HEK293 (cell line): Measurements from ENCODE around the gene NOX3.

Experiments used
- CTCF ChIA-PET: fragments of 350-600 bp; formaldehyde crosslinking; extraction: SDS; loops from one replicate; lab custom pipeline; 2021; ENCODE audit warnings: antibody characterized with exemption; lab: Yijun Ruan, JAX
- POLR2A ChIA-PET: fragments of 300-600 bp; formaldehyde crosslinking; extraction: SDS; loops from one replicate; lab custom pipeline; 2020; ENCODE audit warnings: antibody characterized with exemption, inconsistent platforms; lab: Yijun Ruan, JAX
- H3K27ac ChIP-seq: fragments of 200-500 bp; sonication (Bioruptor generic); 2 replicates; pipeline ENCODE4 v1.5.1; 2014; ENCODE audit warnings: low read depth, low read length, control low read depth, inconsistent platforms; ENCODE audit errors: extremely low read depth
- H3K36me3 ChIP-seq, 2 experiments: fragments of 200-500 bp in 1 of 2; sonication (Bioruptor generic) in 1 of 2; 1 replicate in 1 of 2; 2 replicates in 1 of 2; pipeline ENCODE4 v1.5.1; 2014 to 2017; ENCODE audit warnings: inconsistent platforms in 2 of 2, low read length in 2 of 2; ENCODE audit not compliant: control insufficient read depth in 2 of 2, insufficient read depth in 1 of 2
- H3K4me1 ChIP-seq: fragments of 200-500 bp; sonication (Bioruptor generic); 2 replicates; pipeline ENCODE4 v1.5.1; 2014; ENCODE audit warnings: mild to moderate bottlenecking, low read length, inconsistent platforms; ENCODE audit not compliant: control insufficient read depth, insufficient read depth
- H3K4me3 ChIP-seq: 2 replicates; pipeline ENCODE4 v1.5.1; 2011; ENCODE audit warnings: low read depth, mild to moderate bottlenecking, control low read depth, low read length, moderate library complexity
- H3K9me3 ChIP-seq: fragments of 200-500 bp; sonication (Bioruptor generic); 2 replicates; pipeline ENCODE4 v1.5.1; 2014; ENCODE audit warnings: low read depth, low read length, inconsistent platforms; ENCODE audit not compliant: control insufficient read depth, insufficient read depth
- KLF10 ChIP-seq: fragments of 450-650 bp; IDR thresholded peaks from 2 replicates; pipeline ENCODE4 v1.5.1; 2018; ENCODE audit warnings: missing biosample characterization, mild to moderate bottlenecking, missing genetic modification characterization
- KLF8 ChIP-seq: fragments of 450-650 bp; formaldehyde crosslinking; IDR thresholded peaks from 2 replicates; pipeline ENCODE4 v1.5.1; 2016; ENCODE audit warnings: missing biosample characterization, missing genetic modification characterization
- TCF7L2 ChIP-seq: IDR thresholded peaks from 2 replicates; pipeline ENCODE4 v1.6.1; 2011; ENCODE audit warnings: low read depth, mild to moderate bottlenecking, inconsistent platforms, low read length, moderate library complexity, borderline replicate concordance
- ZBTB1 ChIP-seq: fragments of 450-650 bp; formaldehyde crosslinking; IDR thresholded peaks from 2 replicates; pipeline ENCODE4 v1.5.1; 2016; ENCODE audit warnings: missing biosample characterization, missing genetic modification characterization
- ZFP41 ChIP-seq: fragments of 450-650 bp; formaldehyde crosslinking; IDR thresholded peaks from 2 replicates; pipeline ENCODE4 v1.5.1; 2016; ENCODE audit warnings: missing biosample characterization, missing genetic modification characterization, borderline replicate concordance
- ZNF132 ChIP-seq: fragments of 450-650 bp; formaldehyde crosslinking; IDR thresholded peaks from 2 replicates; pipeline ENCODE4 v1.5.1; 2017; ENCODE audit warnings: missing biosample characterization, missing genetic modification characterization, borderline replicate concordance
- ZNF155 ChIP-seq: fragments of 450-650 bp; formaldehyde crosslinking; IDR thresholded peaks from 2 replicates; pipeline ENCODE4 v1.5.1; 2016; ENCODE audit warnings: missing biosample characterization, missing genetic modification characterization
- ZNF416 ChIP-seq: fragments of 450-650 bp; formaldehyde crosslinking; IDR thresholded peaks from 2 replicates; pipeline ENCODE4 v1.5.1; 2016; ENCODE audit warnings: missing biosample characterization, missing genetic modification characterization
- ZNF548 ChIP-seq: fragments of 450-650 bp; formaldehyde crosslinking; IDR thresholded peaks from 2 replicates; pipeline ENCODE4 v1.5.1; 2016; ENCODE audit warnings: missing biosample characterization, missing genetic modification characterization
- ZNF596 ChIP-seq: fragments of 450-650 bp; IDR thresholded peaks from 2 replicates; pipeline ENCODE4 v1.5.0; 2018; ENCODE audit warnings: missing biosample characterization, mild to moderate bottlenecking, missing genetic modification characterization, moderate library complexity
- TF ChIP-seq, protein P1 (sequence below): fragments of 450-650 bp; IDR thresholded peaks from 2 replicates; pipeline ENCODE4 v1.5.1; 2018; ENCODE audit warnings: missing biosample characterization, mild to moderate bottlenecking, missing genetic modification characterization
- TF ChIP-seq, protein P2 (sequence below): fragments of 450-650 bp; formaldehyde crosslinking; IDR thresholded peaks from 2 replicates; pipeline ENCODE4 v1.5.1; 2016; ENCODE audit warnings: missing biosample characterization, missing genetic modification characterization, borderline replicate concordance
- TF ChIP-seq, protein P3 (sequence below): fragments of 450-650 bp; formaldehyde crosslinking; conservative IDR thresholded peaks from 2 replicates; pipeline ENCODE4 v1.5.1; 2016; ENCODE audit warnings: low read depth, missing biosample characterization, missing genetic modification characterization

NOX3 gene

DNA sequence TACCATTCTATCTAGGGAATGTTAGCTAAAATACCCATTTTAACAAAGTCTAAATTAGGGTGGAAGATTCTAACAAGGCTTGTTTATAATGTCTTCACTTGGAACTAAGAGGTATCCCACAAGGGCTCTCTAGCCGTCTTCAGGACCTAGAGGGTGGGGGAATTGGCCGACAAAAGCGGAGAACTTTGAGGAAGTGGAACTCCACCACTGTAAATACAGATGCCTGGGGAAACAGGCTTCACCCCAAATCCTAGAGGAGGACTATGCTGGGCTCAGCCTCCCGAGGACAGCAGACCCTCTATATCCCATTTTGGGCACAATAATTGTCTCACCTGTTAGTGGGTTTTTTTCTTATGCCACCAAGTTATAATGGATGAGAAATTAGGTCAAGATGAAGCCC, 83.4 kb downstream of the NOX3 start (continued):
- TF ChIP-seq KLF8 (tag by site-specific recombination) (no peak), ZNF155 (tag by site-specific recombination) (no peak), TCF7L2 (no peak), ZBTB1 (tag by site-specific recombination) (no peak), KLF10 (tag by site-specific recombination) (no peak), ZNF548 (tag by site-specific recombination) (no peak)

DNA sequence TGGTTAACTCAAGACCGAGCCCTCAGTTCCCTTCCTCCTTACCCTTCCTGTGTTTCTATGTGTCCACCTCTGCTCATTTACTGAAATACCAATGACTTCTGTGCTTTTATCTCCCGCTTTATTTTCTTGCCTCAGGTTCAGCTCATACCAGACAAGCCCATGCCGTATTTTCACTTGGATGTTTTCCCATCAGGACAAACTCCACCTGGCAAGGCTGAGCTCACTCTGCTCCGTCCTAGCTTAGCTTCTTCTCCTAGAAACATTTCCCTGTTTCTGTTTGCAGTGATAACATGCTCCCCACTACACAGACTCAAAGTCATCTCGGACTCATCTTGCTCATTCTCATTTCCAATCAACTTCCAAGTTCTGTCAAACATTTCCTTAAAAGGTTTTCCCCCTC, 84.4 kb downstream of the NOX3 start:
- TF ChIP-seq, protein P1, sequence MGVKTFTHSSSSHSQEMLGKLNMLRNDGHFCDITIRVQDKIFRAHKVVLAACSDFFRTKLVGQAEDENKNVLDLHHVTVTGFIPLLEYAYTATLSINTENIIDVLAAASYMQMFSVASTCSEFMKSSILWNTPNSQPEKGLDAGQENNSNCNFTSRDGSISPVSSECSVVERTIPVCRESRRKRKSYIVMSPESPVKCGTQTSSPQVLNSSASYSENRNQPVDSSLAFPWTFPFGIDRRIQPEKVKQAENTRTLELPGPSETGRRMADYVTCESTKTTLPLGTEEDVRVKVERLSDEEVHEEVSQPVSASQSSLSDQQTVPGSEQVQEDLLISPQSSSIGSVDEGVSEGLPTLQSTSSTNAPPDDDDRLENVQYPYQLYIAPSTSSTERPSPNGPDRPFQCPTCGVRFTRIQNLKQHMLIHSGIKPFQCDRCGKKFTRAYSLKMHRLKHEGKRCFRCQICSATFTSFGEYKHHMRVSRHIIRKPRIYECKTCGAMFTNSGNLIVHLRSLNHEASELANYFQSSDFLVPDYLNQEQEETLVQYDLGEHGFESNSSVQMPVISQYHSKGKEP (tag by site-specific recombination), result no peak
- TF ChIP-seq ZNF416 (tag by site-specific recombination) (no peak), ZFP41 (tag by site-specific recombination) (no peak), ZNF132 (no peak), ZNF596 (tag by site-specific recombination) (no peak)
- TF ChIP-seq, protein P2, sequence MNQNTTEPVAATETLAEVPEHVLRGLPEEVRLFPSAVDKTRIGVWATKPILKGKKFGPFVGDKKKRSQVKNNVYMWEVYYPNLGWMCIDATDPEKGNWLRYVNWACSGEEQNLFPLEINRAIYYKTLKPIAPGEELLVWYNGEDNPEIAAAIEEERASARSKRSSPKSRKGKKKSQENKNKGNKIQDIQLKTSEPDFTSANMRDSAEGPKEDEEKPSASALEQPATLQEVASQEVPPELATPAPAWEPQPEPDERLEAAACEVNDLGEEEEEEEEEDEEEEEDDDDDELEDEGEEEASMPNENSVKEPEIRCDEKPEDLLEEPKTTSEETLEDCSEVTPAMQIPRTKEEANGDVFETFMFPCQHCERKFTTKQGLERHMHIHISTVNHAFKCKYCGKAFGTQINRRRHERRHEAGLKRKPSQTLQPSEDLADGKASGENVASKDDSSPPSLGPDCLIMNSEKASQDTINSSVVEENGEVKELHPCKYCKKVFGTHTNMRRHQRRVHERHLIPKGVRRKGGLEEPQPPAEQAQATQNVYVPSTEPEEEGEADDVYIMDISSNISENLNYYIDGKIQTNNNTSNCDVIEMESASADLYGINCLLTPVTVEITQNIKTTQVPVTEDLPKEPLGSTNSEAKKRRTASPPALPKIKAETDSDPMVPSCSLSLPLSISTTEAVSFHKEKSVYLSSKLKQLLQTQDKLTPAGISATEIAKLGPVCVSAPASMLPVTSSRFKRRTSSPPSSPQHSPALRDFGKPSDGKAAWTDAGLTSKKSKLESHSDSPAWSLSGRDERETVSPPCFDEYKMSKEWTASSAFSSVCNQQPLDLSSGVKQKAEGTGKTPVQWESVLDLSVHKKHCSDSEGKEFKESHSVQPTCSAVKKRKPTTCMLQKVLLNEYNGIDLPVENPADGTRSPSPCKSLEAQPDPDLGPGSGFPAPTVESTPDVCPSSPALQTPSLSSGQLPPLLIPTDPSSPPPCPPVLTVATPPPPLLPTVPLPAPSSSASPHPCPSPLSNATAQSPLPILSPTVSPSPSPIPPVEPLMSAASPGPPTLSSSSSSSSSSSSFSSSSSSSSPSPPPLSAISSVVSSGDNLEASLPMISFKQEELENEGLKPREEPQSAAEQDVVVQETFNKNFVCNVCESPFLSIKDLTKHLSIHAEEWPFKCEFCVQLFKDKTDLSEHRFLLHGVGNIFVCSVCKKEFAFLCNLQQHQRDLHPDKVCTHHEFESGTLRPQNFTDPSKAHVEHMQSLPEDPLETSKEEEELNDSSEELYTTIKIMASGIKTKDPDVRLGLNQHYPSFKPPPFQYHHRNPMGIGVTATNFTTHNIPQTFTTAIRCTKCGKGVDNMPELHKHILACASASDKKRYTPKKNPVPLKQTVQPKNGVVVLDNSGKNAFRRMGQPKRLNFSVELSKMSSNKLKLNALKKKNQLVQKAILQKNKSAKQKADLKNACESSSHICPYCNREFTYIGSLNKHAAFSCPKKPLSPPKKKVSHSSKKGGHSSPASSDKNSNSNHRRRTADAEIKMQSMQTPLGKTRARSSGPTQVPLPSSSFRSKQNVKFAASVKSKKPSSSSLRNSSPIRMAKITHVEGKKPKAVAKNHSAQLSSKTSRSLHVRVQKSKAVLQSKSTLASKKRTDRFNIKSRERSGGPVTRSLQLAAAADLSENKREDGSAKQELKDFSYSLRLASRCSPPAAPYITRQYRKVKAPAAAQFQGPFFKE, result no peak
- TF ChIP-seq, protein P3, sequence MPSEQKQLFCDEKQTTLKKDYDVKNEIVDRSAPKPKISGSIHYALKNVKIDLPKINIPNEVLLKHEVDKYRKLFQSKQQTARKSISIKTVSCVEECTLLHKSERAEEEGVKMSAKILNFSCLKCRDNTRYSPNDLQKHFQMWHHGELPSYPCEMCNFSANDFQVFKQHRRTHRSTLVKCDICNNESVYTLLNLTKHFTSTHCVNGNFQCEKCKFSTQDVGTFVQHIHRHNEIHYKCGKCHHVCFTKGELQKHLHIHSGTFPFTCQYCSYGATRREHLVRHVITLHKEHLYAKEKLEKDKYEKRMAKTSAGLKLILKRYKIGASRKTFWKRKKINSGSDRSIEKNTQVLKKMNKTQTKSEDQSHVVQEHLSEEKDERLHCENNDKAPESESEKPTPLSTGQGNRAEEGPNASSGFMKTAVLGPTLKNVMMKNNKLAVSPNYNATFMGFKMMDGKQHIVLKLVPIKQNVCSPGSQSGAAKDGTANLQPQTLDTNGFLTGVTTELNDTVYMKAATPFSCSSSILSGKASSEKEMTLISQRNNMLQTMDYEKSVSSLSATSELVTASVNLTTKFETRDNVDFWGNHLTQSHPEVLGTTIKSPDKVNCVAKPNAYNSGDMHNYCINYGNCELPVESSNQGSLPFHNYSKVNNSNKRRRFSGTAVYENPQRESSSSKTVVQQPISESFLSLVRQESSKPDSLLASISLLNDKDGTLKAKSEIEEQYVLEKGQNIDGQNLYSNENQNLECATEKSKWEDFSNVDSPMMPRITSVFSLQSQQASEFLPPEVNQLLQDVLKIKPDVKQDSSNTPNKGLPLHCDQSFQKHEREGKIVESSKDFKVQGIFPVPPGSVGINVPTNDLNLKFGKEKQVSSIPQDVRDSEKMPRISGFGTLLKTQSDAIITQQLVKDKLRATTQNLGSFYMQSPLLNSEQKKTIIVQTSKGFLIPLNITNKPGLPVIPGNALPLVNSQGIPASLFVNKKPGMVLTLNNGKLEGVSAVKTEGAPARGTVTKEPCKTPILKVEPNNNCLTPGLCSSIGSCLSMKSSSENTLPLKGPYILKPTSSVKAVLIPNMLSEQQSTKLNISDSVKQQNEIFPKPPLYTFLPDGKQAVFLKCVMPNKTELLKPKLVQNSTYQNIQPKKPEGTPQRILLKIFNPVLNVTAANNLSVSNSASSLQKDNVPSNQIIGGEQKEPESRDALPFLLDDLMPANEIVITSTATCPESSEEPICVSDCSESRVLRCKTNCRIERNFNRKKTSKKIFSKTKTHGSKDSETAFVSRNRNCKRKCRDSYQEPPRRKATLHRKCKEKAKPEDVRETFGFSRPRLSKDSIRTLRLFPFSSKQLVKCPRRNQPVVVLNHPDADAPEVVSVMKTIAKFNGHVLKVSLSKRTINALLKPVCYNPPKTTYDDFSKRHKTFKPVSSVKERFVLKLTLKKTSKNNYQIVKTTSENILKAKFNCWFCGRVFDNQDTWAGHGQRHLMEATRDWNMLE, result no peak
- POLR2A ChIA-PET, result no interaction called here
- H3K4me1 ChIP-seq, result no peaks in the 10 kb centered on the region
- H3K36me3 ChIP-seq, result no peaks in the 10 kb centered on the region
- H3K4me3 ChIP-seq, result no peak overlapping the region
- no peaks in the 10 kb centered on the region for H3K9me3 ChIP-seq
- H3K27ac ChIP-seq, result no peak overlapping the region
- CTCF ChIA-PET, result no interaction called here
